Suprapubic skin (tissue), 4 donors: ENCODE measurements around the gene SETX. TPM values are rescaled to one million over a fixed set of nuclear protein-coding genes. Genes with fewer than 3 reads are reported as not detected.

Source experiments
- DNase-seq, 2 donors: peaks; one replicate each; pipeline ENCODE4 v3.0.0-alpha.2; 2019; ENCODE audit warnings: low spot score in 2 of 2
- H3K27ac ChIP-seq: fragments of 200-600 bp; sonication (generic); one replicate; pipeline ENCODE4 v1.5.1; 2019
- H3K27me3 ChIP-seq: fragments of 200-600 bp; sonication (generic); one replicate; pipeline ENCODE4 v1.5.1; 2019
- H3K36me3 ChIP-seq: fragments of 200-600 bp; sonication (generic); one replicate; pipeline ENCODE4 v1.5.1; 2019
- H3K4me1 ChIP-seq: fragments of 200-600 bp; sonication (generic); one replicate; pipeline ENCODE4 v1.5.1; 2019
- H3K4me3 ChIP-seq: fragments of 200-600 bp; sonication (generic); one replicate; pipeline ENCODE4 v1.5.1; 2019; ENCODE audit warnings: mild to moderate bottlenecking
- H3K9me3 ChIP-seq: fragments of 200-600 bp; sonication (generic); one replicate; pipeline ENCODE4 v1.5.1; 2019
- CTCF ChIP-seq, 2 donors: fragments of 200-600 bp in 1 of 2; fragments of 450-650 bp in 1 of 2; sonication (generic) in 1 of 2; IDR thresholded peaks; one replicate each; pipeline ENCODE4 v1.5.1; 2016 to 2019; ENCODE audit warnings: antibody characterized with exemption in 2 of 2, mild to moderate bottlenecking in 1 of 2, moderate library complexity in 1 of 2
- EP300 ChIP-seq: sonication (generic); formaldehyde crosslinking; IDR thresholded peaks from one replicate; pipeline ENCODE4 v1.6.1; 2017; ENCODE audit warnings: antibody characterized with exemption
- POLR2A ChIP-seq, 2 donors: fragments of 450-650 bp; IDR thresholded peaks; one replicate each; pipeline ENCODE4 v1.6.1; 2017; ENCODE audit warnings: antibody characterized with exemption in 2 of 2, mild to moderate bottlenecking in 2 of 2, moderate library complexity in 2 of 2
- POLR2AphosphoS5 ChIP-seq, 3 donors: sonication (generic); formaldehyde crosslinking; IDR thresholded peaks; one replicate each; pipeline ENCODE4 v1.6.1; 2017; ENCODE audit warnings: antibody characterized with exemption in 3 of 3
- WGBS: methylation state at CpG from one replicate; pipeline ENCODE4 v1.1.5; 2018; 5-methylcytosine and 5-hydroxymethylcytosine counted together
- total RNA-seq, 4 donors: library from RNA; depleted of rRNA; stranded (reverse); fragments of >200 nt; gene quantifications; one replicate each; pipeline ENCODE4 v1.1.0, GENCODE V29; 2016

The SETX gene
- total RNA-seq, 4 donors from 2014 or later, result 28.8 to 67.9 (median 39.7) TPM

- Histone ChIP-seq H3K4me3 (peak overlapping the region; percentile 24), H3K36me3 (peaks cover 70% of the 10 kb centered on the region), H3K9me3 (no peaks in the 10 kb centered on the region), H3K27me3 (no peaks in the 10 kb centered on the region), H3K4me1 (peaks cover 42% of the 10 kb centered on the region), H3K27ac (no peak overlapping the region)
- TF ChIP-seq POLR2A (IDR thresholded peaks at IDR 0.05) (no peak), CTCF (IDR thresholded peaks at IDR 0.05) (no peak), POLR2AphosphoS5 (IDR thresholded peaks at IDR 0.05) (no peak), EP300 (no peak)
- WGBS, result 41% methylated on average over 6 of the region's 6 CpGs
- no peak for DNase-seq
These were observed 3.9 kb downstream of the SETX start for GRCh38 chr9:132350861-132351315.

- Histone ChIP-seq H3K4me3 (no peak overlapping the region), H3K27ac (no peak overlapping the region), H3K9me3 (no peaks in the 10 kb centered on the region), H3K36me3 (peaks cover 92% of the 10 kb centered on the region), H3K27me3 (no peaks in the 10 kb centered on the region), H3K4me1 (peaks cover 37% of the 10 kb centered on the region)
- 65% methylated on average over 5 of the region's 5 CpGs for WGBS
- DNase-seq, result no peak
- TF ChIP-seq CTCF (IDR thresholded peaks at IDR 0.05) (no peak), POLR2A (IDR thresholded peaks at IDR 0.05) (no peak)
These were observed 6.1 kb downstream of the SETX start for GRCh38 chr9:132348676-132349075.

GRCh38 chr9:132346177-132346576 lies 8.6 kb downstream of the SETX start:
- TF ChIP-seq CTCF (IDR thresholded peaks at IDR 0.05) (no peak), EP300 (no peak), POLR2A (IDR thresholded peaks at IDR 0.05) (no peak), POLR2AphosphoS5 (IDR thresholded peaks at IDR 0.05) (no peak)
- H3K4me3 ChIP-seq, result no peak overlapping the region
- no peak for DNase-seq
- H3K4me1 ChIP-seq, result peaks cover 21% of the 10 kb centered on the region
- H3K27ac ChIP-seq, result no peak overlapping the region
- H3K9me3 ChIP-seq, result no peaks in the 10 kb centered on the region
- no peaks in the 10 kb centered on the region for H3K27me3 ChIP-seq
- 81% methylated on average over 5 of the region's 5 CpGs for WGBS
- H3K36me3 ChIP-seq, result peaks cover 99% of the 10 kb centered on the region

GRCh38 chr9:132341177-132341840 lies 13.5 kb downstream of the SETX start:
- no peak for DNase-seq
- Histone ChIP-seq H3K36me3 (peaks cover 94% of the 10 kb centered on the region), H3K27ac (no peak overlapping the region)

GRCh38 chr9:132334364-132334763 lies 20.4 kb downstream of the SETX start:
- H3K27ac ChIP-seq, result no peak overlapping the region
- TF ChIP-seq POLR2AphosphoS5 (IDR thresholded peaks at IDR 0.05) (no peak), EP300 (no peak), POLR2A (IDR thresholded peaks at IDR 0.05) (no peak), CTCF (IDR thresholded peaks at IDR 0.05) (no peak)
- 94% methylated on average over 3 of the region's 3 CpGs for WGBS
- H3K4me1 ChIP-seq, result no peaks in the 10 kb centered on the region
- H3K36me3 ChIP-seq, result peaks cover 93% of the 10 kb centered on the region
- no peak for DNase-seq
- H3K9me3 ChIP-seq, result no peaks in the 10 kb centered on the region
- no peak overlapping the region for H3K4me3 ChIP-seq
- H3K27me3 ChIP-seq, result no peaks in the 10 kb centered on the region

More at GRCh38 chr9:132341177-132341840, 13.5 kb downstream of the SETX start:
- TF ChIP-seq CTCF (IDR thresholded peaks at IDR 0.05) (no peak), POLR2AphosphoS5 (IDR thresholded peaks at IDR 0.05) (no peak)
- H3K4me1 ChIP-seq, result peaks cover 7% of the 10 kb centered on the region
- WGBS, result 73% methylated on average over 9 of the region's 9 CpGs
- H3K4me3 ChIP-seq, result no peak overlapping the region
- no peaks in the 10 kb centered on the region for H3K9me3 ChIP-seq
- H3K27me3 ChIP-seq, result no peaks in the 10 kb centered on the region
